GM06990 (cell line): Measurements from ENCODE around the gene CLHC1.

Source experiments
- DNase-seq: peaks from one replicate; pipeline ENCODE4 v3.0.0-alpha.2; 2011; ENCODE audit not compliant: insufficient read length; ENCODE audit errors: extremely low read depth
- H3K27me3 ChIP-seq: replicated peaks from 2 replicates; pipeline ENCODE4 v1.6.0; 2011; ENCODE audit warnings: low read length; ENCODE audit not compliant: control insufficient read depth, insufficient read depth
- H3K36me3 ChIP-seq: 2 replicates; pipeline ENCODE4 v1.5.1; 2011; ENCODE audit warnings: low read length; ENCODE audit not compliant: control insufficient read depth, insufficient read depth
- H3K4me3 ChIP-seq: replicated peaks from 2 replicates; pipeline ENCODE4 v1.5.1; 2011; ENCODE audit warnings: low read depth, mild to moderate bottlenecking, control low read depth, low read length
- TF ChIP-seq, protein P1 (sequence below): IDR thresholded peaks from 2 replicates; pipeline ENCODE4 v1.5.1; 2011; ENCODE audit warnings: low read length, control low read depth, mild to moderate bottlenecking, inconsistent platforms; ENCODE audit not compliant: insufficient read depth, poor library complexity, severe bottlenecking

CLHC1 gene

DNA sequence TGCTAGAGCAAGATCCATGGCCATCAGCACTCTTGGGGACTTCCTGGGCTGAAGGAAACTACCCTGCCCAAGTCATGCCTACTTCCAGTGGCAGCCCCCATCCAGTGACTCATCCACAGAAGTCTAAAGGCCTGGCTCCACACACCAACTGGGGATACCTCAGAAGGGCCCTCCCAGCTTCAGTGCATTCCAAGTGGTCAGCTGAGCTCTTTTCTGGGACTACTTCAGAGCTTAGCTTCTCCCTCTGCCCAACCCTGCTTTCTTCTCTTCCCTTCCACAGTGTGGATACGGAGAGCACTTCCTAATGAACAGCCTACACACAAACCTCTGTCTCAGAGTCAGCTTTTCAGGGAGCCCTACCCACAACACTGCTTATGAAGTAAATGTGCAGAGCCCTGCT is 66.5 kb downstream of the CLHC1 start:
- TF ChIP-seq, protein P1, sequence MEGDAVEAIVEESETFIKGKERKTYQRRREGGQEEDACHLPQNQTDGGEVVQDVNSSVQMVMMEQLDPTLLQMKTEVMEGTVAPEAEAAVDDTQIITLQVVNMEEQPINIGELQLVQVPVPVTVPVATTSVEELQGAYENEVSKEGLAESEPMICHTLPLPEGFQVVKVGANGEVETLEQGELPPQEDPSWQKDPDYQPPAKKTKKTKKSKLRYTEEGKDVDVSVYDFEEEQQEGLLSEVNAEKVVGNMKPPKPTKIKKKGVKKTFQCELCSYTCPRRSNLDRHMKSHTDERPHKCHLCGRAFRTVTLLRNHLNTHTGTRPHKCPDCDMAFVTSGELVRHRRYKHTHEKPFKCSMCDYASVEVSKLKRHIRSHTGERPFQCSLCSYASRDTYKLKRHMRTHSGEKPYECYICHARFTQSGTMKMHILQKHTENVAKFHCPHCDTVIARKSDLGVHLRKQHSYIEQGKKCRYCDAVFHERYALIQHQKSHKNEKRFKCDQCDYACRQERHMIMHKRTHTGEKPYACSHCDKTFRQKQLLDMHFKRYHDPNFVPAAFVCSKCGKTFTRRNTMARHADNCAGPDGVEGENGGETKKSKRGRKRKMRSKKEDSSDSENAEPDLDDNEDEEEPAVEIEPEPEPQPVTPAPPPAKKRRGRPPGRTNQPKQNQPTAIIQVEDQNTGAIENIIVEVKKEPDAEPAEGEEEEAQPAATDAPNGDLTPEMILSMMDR: no peak
- DNase-seq: no peak
- Histone ChIP-seq H3K4me3 (no peak overlapping the region), H3K27me3 (no peaks in the 10 kb centered on the region), H3K36me3 (no peaks in the 10 kb centered on the region)

DNA sequence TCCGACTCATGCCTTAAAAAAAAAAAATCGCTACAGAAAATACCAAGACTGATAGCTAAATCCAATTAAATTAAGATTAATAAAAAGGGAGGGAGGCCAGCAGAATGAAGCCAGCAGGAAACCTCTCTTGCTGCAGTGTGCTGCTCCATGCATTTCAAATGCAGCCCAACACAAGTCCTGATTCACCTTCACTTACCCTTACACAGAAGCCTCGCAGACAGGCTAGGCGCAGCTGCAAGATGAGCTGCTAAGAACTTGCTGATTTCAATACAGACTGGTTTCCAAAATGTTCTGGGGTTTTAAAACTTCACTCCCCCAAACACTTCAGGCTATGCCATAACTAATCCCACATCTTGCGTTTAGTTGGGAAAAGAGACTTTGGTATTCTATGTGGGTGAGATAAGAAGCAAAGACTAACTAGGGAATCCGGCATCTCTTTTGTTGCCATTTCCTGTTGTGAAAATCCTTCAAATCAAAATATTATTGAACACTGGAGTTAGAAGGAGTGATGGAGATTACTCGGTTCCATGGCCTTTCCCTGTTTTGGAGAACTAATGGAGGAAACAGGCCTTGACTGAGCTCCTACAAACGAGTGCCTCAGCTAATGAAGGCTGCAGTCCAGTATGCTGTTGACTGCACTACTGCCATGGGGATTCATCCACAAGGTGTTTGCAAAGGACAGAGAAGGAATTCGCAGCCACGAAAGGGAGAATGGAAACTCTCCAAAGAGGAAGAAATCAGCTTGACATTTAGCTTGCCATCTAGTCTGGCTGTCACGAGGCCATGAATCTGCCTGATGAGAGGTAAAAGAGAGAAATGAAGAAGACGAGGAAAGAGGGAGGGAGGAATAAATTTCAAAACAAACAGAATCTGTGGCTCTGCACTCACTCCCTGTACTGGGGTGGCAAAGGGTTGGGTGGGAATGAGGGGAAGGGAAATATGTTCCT is 67.3 kb downstream of the CLHC1 start:
- TF ChIP-seq, protein P1: no peak
- no peak overlapping the region for H3K4me3 ChIP-seq
- no peak for DNase-seq

GRCh38 chr2:55163941-55164390 is 68.1 kb downstream of the CLHC1 start:
- TF ChIP-seq, protein P1: no peak
- H3K36me3 ChIP-seq: no peaks in the 10 kb centered on the region
- no peak overlapping the region for H3K4me3 ChIP-seq
- H3K27me3 ChIP-seq: no peaks in the 10 kb centered on the region
- DNase-seq: no peak

More for the DNA sequence above, 67.3 kb downstream of the CLHC1 start:
- Histone ChIP-seq H3K27me3 (no peaks in the 10 kb centered on the region), H3K36me3 (no peaks in the 10 kb centered on the region)

GRCh38 chr2:55163274-55163721 is 68.8 kb downstream of the CLHC1 start:
- TF ChIP-seq, protein P1: no peak
- Histone ChIP-seq H3K36me3 (no peaks in the 10 kb centered on the region), H3K27me3 (no peaks in the 10 kb centered on the region), H3K4me3 (no peak overlapping the region)
- no peak for DNase-seq

DNA sequence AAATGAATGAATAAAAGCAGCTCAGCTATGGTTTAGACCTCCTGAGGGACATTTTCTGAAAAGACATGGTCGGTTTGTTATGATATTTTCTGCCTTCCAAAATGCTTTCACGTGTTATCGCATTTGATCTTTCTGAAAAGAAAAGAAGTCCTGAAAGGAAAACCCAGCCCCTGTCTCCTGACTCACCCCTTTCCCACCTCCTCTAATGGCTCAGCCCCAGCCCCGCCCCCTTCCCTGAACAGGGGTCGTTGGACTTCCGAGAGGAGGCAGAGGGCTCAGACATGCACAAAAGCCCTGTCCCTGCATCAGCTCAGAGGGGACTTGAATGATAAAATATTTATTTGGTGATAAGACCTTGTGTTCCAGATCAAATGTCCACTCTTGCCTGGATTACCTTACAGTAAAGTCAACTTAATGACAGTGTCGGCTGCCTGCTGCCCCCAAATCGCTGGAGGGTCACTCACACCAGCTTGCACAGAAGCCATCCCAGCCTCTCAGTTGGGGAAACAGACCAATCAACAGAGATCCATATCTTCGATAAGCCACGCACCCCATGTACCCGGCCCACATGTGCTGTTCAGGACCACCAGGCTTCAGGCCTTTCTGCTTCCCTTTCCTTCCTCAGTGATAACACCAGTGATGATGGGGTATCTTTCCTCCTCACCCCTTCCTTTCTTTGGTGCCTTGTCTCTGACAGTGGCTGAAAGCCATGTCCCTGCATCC is 69.6 kb downstream of the CLHC1 start:
- Histone ChIP-seq H3K36me3 (no peaks in the 10 kb centered on the region), H3K27me3 (no peaks in the 10 kb centered on the region), H3K4me3 (no peak overlapping the region)
- DNase-seq: no peak
- TF ChIP-seq, protein P1: no peak
